BLaER1 treated with 17β-estradiol and CSF1 and Interleukin-3, amounts not matched to agents 10 nM and 100 nM (cell line): Measurements from ENCODE around the gene MORN2.

Experiments used
- H3K27ac ChIP-seq, 11 experiments: shearing (Covaris generic); formaldehyde crosslinking; 2 replicates each; pipeline ENCODE4 v1.8.1; 2022
- H3K27me3 ChIP-seq, 11 experiments: shearing (Covaris generic); formaldehyde crosslinking; 2 replicates each; pipeline ENCODE4 v1.8.1; 2022
- H3K36me3 ChIP-seq, 11 experiments: shearing (Covaris generic); formaldehyde crosslinking; 2 replicates each; pipeline ENCODE4 v1.8.1; 2022
- H3K4me1 ChIP-seq, 10 experiments: shearing (Covaris generic); formaldehyde crosslinking; 2 replicates each; pipeline ENCODE4 v1.8.1; 2022
- H3K4me2 ChIP-seq, 11 experiments: shearing (Covaris generic); formaldehyde crosslinking; 2 replicates each; pipeline ENCODE4 v1.8.1; 2022
- H3K4me3 ChIP-seq, 10 experiments: shearing (Covaris generic); formaldehyde crosslinking; 2 replicates each; pipeline ENCODE4 v1.8.1; 2022
- H3K9ac ChIP-seq, 11 experiments: shearing (Covaris generic); formaldehyde crosslinking; 2 replicates each; pipeline ENCODE4 v1.8.1; 2022
- H3K9me3 ChIP-seq, 11 experiments: shearing (Covaris generic); formaldehyde crosslinking; replicated peaks in 1 of 11; 2 replicates each; pipeline ENCODE4 v1.8.1; 2022
- H4K20me1 ChIP-seq, 11 experiments: shearing (Covaris generic); formaldehyde crosslinking; 2 replicates each; pipeline ENCODE4 v1.8.1; 2022
- Cebpa-rat ChIP-seq, 11 experiments: shearing (Covaris generic); IDR thresholded peaks; 2 replicates each; pipeline ENCODE4 v1.8.1; 2022

The MORN2 gene

GRCh38 chr2:38907242-38907641 is 31.5 kb downstream of the MORN2 start:
- Histone ChIP-seq H3K4me1 (peaks cover 0 to 10% (median 0%) of the 10 kb centered on the region in 10 experiments; a peak in 4 of 20 replicates), H3K9ac (no peak overlapping the region), H3K4me2 (no peak overlapping the region), H4K20me1 (no peaks in the 10 kb centered on the region), H3K27me3 (no peaks in the 10 kb centered on the region), H3K36me3 (no peaks in the 10 kb centered on the region), H3K4me3 (no peak overlapping the region), H3K27ac (no peak overlapping the region), H3K9me3 (no peaks in the 10 kb centered on the region)
- TF ChIP-seq Cebpa-rat (IDR thresholded peaks at IDR 0.05), result no peak

GRCh38 chr2:38907743-38908562 is 32.2 kb downstream of the MORN2 start:
- Histone ChIP-seq H3K4me3 (no peak overlapping the region), H3K9me3 (no peaks in the 10 kb centered on the region), H3K27ac (no peak overlapping the region), H3K27me3 (no peaks in the 10 kb centered on the region), H4K20me1 (no peaks in the 10 kb centered on the region), H3K4me2 (no peak overlapping the region), H3K36me3 (no peaks in the 10 kb centered on the region), H3K9ac (no peak overlapping the region), H3K4me1 (peaks cover 0 to 10% (median 0%) of the 10 kb centered on the region in 10 experiments; a peak in 4 of 20 replicates)
- no peak for TF ChIP-seq Cebpa-rat (IDR thresholded peaks at IDR 0.05)

GRCh38 chr2:38909872-38910271 is 34.1 kb downstream of the MORN2 start:
- H3K36me3 ChIP-seq, result no peaks in the 10 kb centered on the region
- H4K20me1 ChIP-seq, result no peaks in the 10 kb centered on the region
- H3K27me3 ChIP-seq, result no peaks in the 10 kb centered on the region
- TF ChIP-seq Cebpa-rat (IDR thresholded peaks at IDR 0.05), result no peak
- H3K27ac ChIP-seq, result no peak overlapping the region
- peak overlapping the region in 1 of 11 experiments; percentile 8; a peak in 1 of 22 replicates for H3K4me2 ChIP-seq
- no peak overlapping the region for H3K9ac ChIP-seq
- peaks cover 0 to 10% (median 0%) of the 10 kb centered on the region in 10 experiments; a peak in 4 of 20 replicates for H3K4me1 ChIP-seq
- no peaks in the 10 kb centered on the region for H3K9me3 ChIP-seq
- no peak overlapping the region for H3K4me3 ChIP-seq

GRCh38 chr2:38911191-38911590 is 35.4 kb downstream of the MORN2 start:
- Histone ChIP-seq H3K9ac (no peak overlapping the region), H3K9me3 (no peaks in the 10 kb centered on the region), H3K27ac (no peak overlapping the region), H3K4me3 (no peak overlapping the region), H4K20me1 (no peaks in the 10 kb centered on the region), H3K4me2 (no peak overlapping the region), H3K27me3 (no peaks in the 10 kb centered on the region), H3K36me3 (no peaks in the 10 kb centered on the region), H3K4me1 (peaks cover 0 to 10% (median 0%) of the 10 kb centered on the region in 10 experiments; a peak in 4 of 20 replicates)
- no peak for TF ChIP-seq Cebpa-rat (IDR thresholded peaks at IDR 0.05)

GRCh38 chr2:38912619-38913018 is 36.8 kb downstream of the MORN2 start:
- no peaks in the 10 kb centered on the region for H4K20me1 ChIP-seq
- H3K4me1 ChIP-seq, result peaks cover 0 to 10% (median 0%) of the 10 kb centered on the region in 10 experiments; a peak in 4 of 20 replicates
- H3K9ac ChIP-seq, result no peak overlapping the region
- no peak overlapping the region for H3K4me2 ChIP-seq
- no peak overlapping the region for H3K4me3 ChIP-seq
- H3K27me3 ChIP-seq, result no peaks in the 10 kb centered on the region
- H3K27ac ChIP-seq, result no peak overlapping the region
- H3K9me3 ChIP-seq, result no peaks in the 10 kb centered on the region
- no peak for TF ChIP-seq Cebpa-rat (IDR thresholded peaks at IDR 0.05)
- no peaks in the 10 kb centered on the region for H3K36me3 ChIP-seq

GRCh38 chr2:38922389-38922788 is 46.6 kb downstream of the MORN2 start:
- no peak overlapping the region for H3K9ac ChIP-seq
- H3K4me2 ChIP-seq, result no peak overlapping the region
- H3K27ac ChIP-seq, result no peak overlapping the region
- H3K36me3 ChIP-seq, result no peaks in the 10 kb centered on the region
- H3K4me1 ChIP-seq, result no peaks in the 10 kb centered on the region
- no peak overlapping the region for H3K4me3 ChIP-seq
- H3K27me3 ChIP-seq, result no peaks in the 10 kb centered on the region
- H3K9me3 ChIP-seq, result no peaks in the 10 kb centered on the region
- no peaks in the 10 kb centered on the region for H4K20me1 ChIP-seq
- no peak for TF ChIP-seq Cebpa-rat (IDR thresholded peaks at IDR 0.05)

GRCh38 chr2:38922902-38923301 is 47.1 kb downstream of the MORN2 start:
- Histone ChIP-seq H3K9me3 (no peaks in the 10 kb centered on the region), H3K27ac (no peak overlapping the region), H3K4me1 (no peaks in the 10 kb centered on the region), H4K20me1 (no peaks in the 10 kb centered on the region), H3K9ac (no peak overlapping the region), H3K4me3 (no peak overlapping the region), H3K27me3 (no peaks in the 10 kb centered on the region), H3K36me3 (no peaks in the 10 kb centered on the region), H3K4me2 (no peak overlapping the region)
- no peak for TF ChIP-seq Cebpa-rat (IDR thresholded peaks at IDR 0.05)

GRCh38 chr2:38925982-38926381 is 50.2 kb downstream of the MORN2 start:
- Histone ChIP-seq H3K9ac (no peak overlapping the region), H3K27ac (no peak overlapping the region), H3K4me3 (no peak overlapping the region), H3K27me3 (no peaks in the 10 kb centered on the region), H4K20me1 (no peaks in the 10 kb centered on the region), H3K9me3 (no peaks in the 10 kb centered on the region), H3K4me2 (no peak overlapping the region), H3K4me1 (no peaks in the 10 kb centered on the region), H3K36me3 (no peaks in the 10 kb centered on the region)
- no peak for TF ChIP-seq Cebpa-rat (IDR thresholded peaks at IDR 0.05)

DNA sequence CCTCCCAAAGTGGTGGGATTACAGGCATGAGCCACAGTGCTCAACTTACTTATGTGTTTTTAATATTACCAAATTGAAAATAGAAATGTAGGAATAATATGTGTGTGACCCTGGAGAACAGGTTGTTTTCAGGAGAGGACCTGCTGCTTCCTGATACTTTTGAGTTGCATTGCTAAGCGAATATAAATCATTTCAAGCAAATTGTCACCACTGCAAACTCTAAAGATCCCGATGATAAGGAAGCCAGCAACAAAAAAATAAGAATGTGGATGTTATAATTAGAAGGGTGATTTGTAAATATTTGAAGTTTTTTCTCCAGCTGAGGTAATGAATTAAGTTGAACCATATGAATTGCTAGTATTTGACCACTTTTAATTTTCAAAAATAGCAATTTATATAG is 54.8 kb downstream of the MORN2 start:
- no peak for TF ChIP-seq Cebpa-rat (IDR thresholded peaks at IDR 0.05)
- Histone ChIP-seq H3K4me1 (peaks cover 0 to 6% (median 0%) of the 10 kb centered on the region in 10 experiments; a peak in 4 of 20 replicates), H3K27me3 (no peaks in the 10 kb centered on the region), H3K9me3 (no peaks in the 10 kb centered on the region), H4K20me1 (no peaks in the 10 kb centered on the region), H3K36me3 (no peaks in the 10 kb centered on the region), H3K9ac (no peak overlapping the region), H3K4me3 (no peak overlapping the region), H3K27ac (no peak overlapping the region), H3K4me2 (no peak overlapping the region)
